Stimulated activated CD4-positive, alpha-beta T cell treated with anti-CD3 and anti-CD28 coated beads, Interleukin-1b, Interleukin-23, amount 100 ng/mL, for 24 hours (primary cell): ENCODE results near the gene GFOD1.

ENCODE experiments used
- DNase-seq, 4 experiments: peaks; one replicate each; pipeline ENCODE4 v3.0.0-alpha.2; 2020; ENCODE audit warnings: low read depth in 4 of 4, low spot score in 1 of 4

The GFOD1 gene

GRCh38 chr6:13487122-13488014 lies at the start of gene GFOD1:
GFOD1 (minus strand) TSS chr6:13487600; CDS start chr6:13486890, 710 bp downstream.
- peak in 3 of 4 experiments; percentile 53 to 80 (median 67) for DNase-seq

GRCh38 chr6:13536796-13537526 lies 49.6 kb upstream of the GFOD1 start:
- DNase-seq = no peak

GRCh38 chr6:13535306-13535705 lies 47.9 kb upstream of the GFOD1 start:
- no peak for DNase-seq

GRCh38 chr6:13534536-13534935 lies 47.1 kb upstream of the GFOD1 start:
- DNase-seq = no peak

- no peak for DNase-seq
These were observed 44.6 kb upstream of the GFOD1 start for GRCh38 chr6:13531956-13532355.

- DNase-seq = no peak
These were observed 41.5 kb upstream of the GFOD1 start for GRCh38 chr6:13528777-13529343.

- DNase-seq = no peak
These were observed 40.8 kb upstream of the GFOD1 start for GRCh38 chr6:13528232-13528631.

- DNase-seq = no peak
These were observed 40.3 kb upstream of the GFOD1 start for GRCh38 chr6:13527671-13528056.

GRCh38 chr6:13526727-13527670 lies 39.6 kb upstream of the GFOD1 start:
- DNase-seq = peak in 1 of 4 experiments; percentile 2

- DNase-seq = no peak
These were observed 38.9 kb upstream of the GFOD1 start for GRCh38 chr6:13526357-13526726.

GRCh38 chr6:13524801-13525508 lies 37.6 kb upstream of the GFOD1 start:
- DNase-seq = no peak

GRCh38 chr6:13523826-13524622 lies 36.6 kb upstream of the GFOD1 start:
- DNase-seq = no peak

GRCh38 chr6:13522656-13523055 lies 35.3 kb upstream of the GFOD1 start:
- no peak for DNase-seq

- no peak for DNase-seq
These were observed 32.4 kb upstream of the GFOD1 start for GRCh38 chr6:13519839-13520238.

GRCh38 chr6:13517116-13517515 lies 29.7 kb upstream of the GFOD1 start:
- no peak for DNase-seq

GRCh38 chr6:13515912-13516311 lies 28.5 kb upstream of the GFOD1 start:
- DNase-seq = no peak

- no peak for DNase-seq
These were observed 26.5 kb upstream of the GFOD1 start for GRCh38 chr6:13513626-13514502.

- DNase-seq = no peak
These were observed 25.5 kb upstream of the GFOD1 start for GRCh38 chr6:13512900-13513299.
